Prostate gland (tissue), 2 donors: ENCODE measurements around the gene GZMA. TPM values are rescaled to one million over a fixed set of nuclear protein-coding genes. Genes with fewer than 3 reads are reported as not detected.

Experiments used
- DNase-seq: peaks from one replicate; pipeline ENCODE4 v3.0.0-alpha.2; 2019; ENCODE audit warnings: low spot score
- H3K27ac ChIP-seq, 2 donors: fragments of 200-600 bp; sonication (generic); 2 replicates each; pipeline ENCODE4 v1.5.1; 2017 to 2019
- H3K27me3 ChIP-seq: fragments of 200-600 bp; sonication (generic); replicated peaks from 2 replicates; pipeline ENCODE4 v1.5.1; 2019; ENCODE audit not compliant: insufficient read depth
- H3K36me3 ChIP-seq, 2 donors: fragments of 200-600 bp; sonication (generic); 1 replicate in 1 of 2; 2 replicates in 1 of 2; pipeline versions ENCODE4 v1.5.1 to v1.8.1; 2017 to 2019
- H3K4me1 ChIP-seq: fragments of 200-600 bp; sonication (generic); replicated peaks from 2 replicates; pipeline ENCODE4 v1.5.1; 2019
- H3K4me3 ChIP-seq, 2 donors: fragments of 200-600 bp; sonication (generic); 2 replicates each; pipeline ENCODE4 v1.5.1; 2017 to 2019
- H3K9me3 ChIP-seq: fragments of 200-600 bp; sonication (generic); 2 replicates; pipeline ENCODE4 v1.5.1; 2017
- CTCF ChIP-seq, 4 experiments: fragments of 200-600 bp in 2 of 4; fragments of 450-650 bp in 2 of 4; sonication (generic) in 2 of 4; IDR thresholded peaks; 1 replicate in 3 of 4; 2 replicates in 1 of 4; pipeline ENCODE4 v1.5.1; 2016 to 2019; ENCODE audit warnings: antibody characterized with exemption in 4 of 4, mild to moderate bottlenecking in 2 of 4, moderate library complexity in 2 of 4
- POLR2A ChIP-seq: fragments of 450-650 bp; IDR thresholded peaks from one replicate; pipeline ENCODE4 v1.6.1; 2016; ENCODE audit warnings: antibody characterized with exemption, mild to moderate bottlenecking
- POLR2AphosphoS5 ChIP-seq: sonication (generic); formaldehyde crosslinking; IDR thresholded peaks from one replicate; pipeline ENCODE4 v1.6.1; 2017; ENCODE audit warnings: antibody characterized with exemption
- WGBS: methylation state at CpG from one replicate; pipeline ENCODE4 v1.1.5; 2018; 5-methylcytosine and 5-hydroxymethylcytosine counted together
- intact Hi-C: fragments of 100-400 bp; cut with DNase I; formaldehyde crosslinking; loops from one replicate; pipeline ENCODE4 v1.14.2; 2022
- total RNA-seq, 2 donors: library from RNA; depleted of rRNA; stranded (reverse); fragments of >200 nt; gene quantifications; one replicate each; pipeline ENCODE4 v1.1.0, GENCODE V29; 2016

Gene GZMA
- total RNA-seq, 2 donors from 2014 or later: 0.36 TPM; not detected in 1

- TF ChIP-seq POLR2A: no peak
- no peak for TF ChIP-seq POLR2AphosphoS5
- TF ChIP-seq CTCF (IDR thresholded peaks at IDR 0.05): no peak
- no peaks in the 10 kb centered on the region for H3K36me3 ChIP-seq
- no peak overlapping the region for H3K27ac ChIP-seq
- H3K4me3 ChIP-seq: no peak overlapping the region
- WGBS: 86% methylated on average over 8 of the region's 8 CpGs
- no peaks in the 10 kb centered on the region for H3K9me3 ChIP-seq
- H3K27me3 ChIP-seq: peaks cover 2% of the 10 kb centered on the region
- no peak for DNase-seq
- H3K4me1 ChIP-seq: no peaks in the 10 kb centered on the region
- intact Hi-C loops: loop anchor here (5.0 kb wide), 2 partner anchors 199 to 629 kb away; partner anchors contain the start of gene SNX18
Measured at GRCh38 chr5:55146080-55146479, 43.6 kb downstream of the GZMA start.

DNA sequence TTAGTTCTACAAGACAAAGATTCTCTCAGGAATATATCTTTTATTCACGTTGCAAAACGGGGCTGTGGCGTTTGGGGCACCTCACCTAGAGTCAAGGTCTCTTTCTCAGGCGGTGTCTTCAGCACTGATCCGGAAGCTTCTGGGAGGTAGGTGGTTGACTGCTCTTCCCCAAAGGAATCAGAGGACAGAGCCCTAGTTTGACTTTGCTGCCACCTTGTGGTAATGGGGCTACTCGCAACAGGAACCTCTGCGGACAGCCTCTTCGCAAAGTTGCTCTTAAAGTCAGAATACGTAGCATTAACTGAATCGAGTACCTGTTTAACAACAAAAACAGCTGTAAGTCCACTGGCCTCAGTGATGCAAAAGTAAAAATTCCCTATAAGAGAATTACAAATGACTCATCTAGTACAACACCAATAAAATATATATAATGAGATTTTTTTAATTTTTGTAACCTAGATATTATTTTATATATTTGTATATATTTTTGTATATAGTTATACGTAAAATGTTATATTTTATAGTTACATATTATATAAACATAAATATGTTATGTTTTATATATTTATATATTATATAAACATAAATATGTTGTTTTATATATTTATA lies 44.2 kb downstream of the GZMA start:
- Histone ChIP-seq H3K27me3 (peaks cover 2% of the 10 kb centered on the region), H3K4me1 (no peaks in the 10 kb centered on the region), H3K4me3 (no peak overlapping the region), H3K27ac (no peak overlapping the region), H3K9me3 (no peaks in the 10 kb centered on the region), H3K36me3 (no peaks in the 10 kb centered on the region)
- intact Hi-C loops: loop anchor here (5.0 kb wide), 2 partner anchors 199 to 629 kb away; partner anchors contain the start of gene SNX18
- DNase-seq: peak; percentile 83
- TF ChIP-seq POLR2AphosphoS5: peak; percentile 63
- TF ChIP-seq POLR2A: no peak
- peak; percentile 77 to 81 (median 80) for TF ChIP-seq CTCF (IDR thresholded peaks at IDR 0.05)
- WGBS: 8% methylated on average over 11 of the region's 11 CpGs

- TF ChIP-seq POLR2AphosphoS5: no peak
- no peak for TF ChIP-seq CTCF (IDR thresholded peaks at IDR 0.05)
- no peak for TF ChIP-seq POLR2A
- Histone ChIP-seq H3K36me3 (no peaks in the 10 kb centered on the region), H3K27ac (no peak overlapping the region), H3K27me3 (peaks cover 2% of the 10 kb centered on the region), H3K4me3 (no peak overlapping the region), H3K4me1 (no peaks in the 10 kb centered on the region), H3K9me3 (no peaks in the 10 kb centered on the region)
- intact Hi-C loops: loop anchor here (5.0 kb wide), 2 partner anchors 202 to 632 kb away; partner anchors contain the start of gene SNX18
- 53% methylated on average over 2 of the region's 2 CpGs for WGBS
- no peak for DNase-seq
Measured at GRCh38 chr5:55149308-55149795, 46.9 kb downstream of the GZMA start.

- Histone ChIP-seq H3K27ac (no peak overlapping the region), H3K9me3 (no peaks in the 10 kb centered on the region), H3K36me3 (no peaks in the 10 kb centered on the region), H3K4me1 (no peaks in the 10 kb centered on the region), H3K27me3 (peaks cover 2% of the 10 kb centered on the region), H3K4me3 (no peak overlapping the region)
- whole genome bisulfite sequencing: 48% methylated on average over 5 of the region's 5 CpGs
- peak; percentile 69 for DNase-seq
- peak; percentile 69 for TF ChIP-seq POLR2AphosphoS5
- no peak for TF ChIP-seq CTCF (IDR thresholded peaks at IDR 0.05)
- no peak for TF ChIP-seq POLR2A
- intact Hi-C loops: loop anchor here (5.0 kb wide), 1 partner anchor 245 kb away; no protein-coding TSS in a partner anchor
Measured at GRCh38 chr5:55151923-55152842, 49.7 kb downstream of the GZMA start.
